GM19397 (cell line): ENCODE measurements around the gene FGF18.

ENCODE experiments used
- ATAC-seq: cut with Tn5 transposase; IDR thresholded peaks from one replicate; pipeline ENCODE4 v1.9.1; 2021; ENCODE audit warnings: mild to moderate bottlenecking, moderate library complexity; ENCODE audit not compliant: unreplicated experiment

The FGF18 gene

DNA sequence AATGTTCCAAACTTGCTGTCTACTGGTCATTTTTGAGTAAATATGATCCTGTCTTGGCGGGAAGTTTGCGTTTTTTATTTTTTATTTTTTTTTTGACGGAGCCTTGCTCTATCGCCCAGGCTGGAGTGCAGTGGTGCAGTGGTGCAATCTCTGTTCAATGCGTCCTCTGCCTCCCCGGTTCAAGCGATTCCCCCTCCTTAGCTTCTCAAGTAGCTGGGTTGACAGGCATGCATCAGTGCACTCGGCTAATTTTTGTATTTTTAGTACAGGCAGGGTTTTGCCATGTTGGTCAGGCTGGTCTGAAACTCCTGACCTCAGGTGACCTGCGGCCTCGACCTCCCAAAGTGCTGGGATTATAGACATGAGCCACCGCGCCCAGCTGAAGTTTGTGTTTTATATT, 45.4 kb downstream of the FGF18 start:
- no peak for ATAC-seq

- ATAC-seq = no peak
These were observed 47.7 kb downstream of the FGF18 start for GRCh38 chr5:171467107-171467506.

DNA sequence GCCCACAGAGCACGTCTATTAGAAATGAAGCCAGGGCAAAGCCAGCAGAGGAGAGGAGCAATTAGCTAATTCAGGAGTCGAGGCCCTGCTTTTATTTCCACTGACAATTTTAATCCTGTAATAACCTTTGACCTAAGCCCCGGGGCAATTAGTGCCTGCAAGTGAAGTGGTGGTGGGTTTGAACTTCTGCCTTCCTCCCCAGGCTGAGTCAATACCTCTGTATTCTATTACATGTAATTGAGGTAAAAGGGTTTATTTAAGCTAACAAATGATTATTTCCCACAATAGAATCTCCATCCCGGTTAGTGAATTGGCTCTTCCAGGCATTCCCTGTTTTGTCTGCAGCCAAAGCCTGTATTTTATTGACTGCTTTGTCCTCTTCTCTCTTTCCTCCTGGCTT, 49.9 kb downstream of the FGF18 start:
- ATAC-seq = no peak

- no peak for ATAC-seq
These were observed 51.0 kb downstream of the FGF18 start for GRCh38 chr5:171470420-171470819.

DNA sequence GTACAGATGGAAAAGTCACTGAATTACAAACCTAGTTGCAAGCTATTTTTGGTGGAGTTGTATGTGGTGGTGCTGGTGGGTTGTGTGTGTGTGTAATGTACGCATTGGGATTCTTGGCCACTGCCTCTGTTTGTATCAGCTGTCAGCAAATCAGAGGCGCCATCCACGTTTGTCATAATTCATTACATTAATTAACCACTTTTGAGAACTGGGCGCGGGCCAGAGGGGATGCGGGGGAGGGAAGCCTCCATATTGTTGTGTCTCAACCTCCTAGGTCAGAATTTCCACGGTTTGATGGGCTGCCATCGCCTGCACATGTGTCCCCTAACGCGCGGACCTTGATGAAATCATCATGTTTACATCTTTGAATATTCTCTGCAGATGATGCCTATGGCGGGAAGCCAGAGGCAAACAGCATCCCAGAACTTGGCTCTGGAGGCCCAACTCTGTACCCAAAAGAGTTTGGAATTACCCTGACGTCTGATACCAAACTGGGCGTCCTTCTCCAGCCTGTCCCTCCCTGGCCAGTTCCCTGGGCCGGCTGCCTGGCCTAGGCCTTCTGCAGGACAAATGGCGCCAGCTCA, 54.9 kb downstream of the FGF18 start:
- ATAC-seq = no peak

DNA sequence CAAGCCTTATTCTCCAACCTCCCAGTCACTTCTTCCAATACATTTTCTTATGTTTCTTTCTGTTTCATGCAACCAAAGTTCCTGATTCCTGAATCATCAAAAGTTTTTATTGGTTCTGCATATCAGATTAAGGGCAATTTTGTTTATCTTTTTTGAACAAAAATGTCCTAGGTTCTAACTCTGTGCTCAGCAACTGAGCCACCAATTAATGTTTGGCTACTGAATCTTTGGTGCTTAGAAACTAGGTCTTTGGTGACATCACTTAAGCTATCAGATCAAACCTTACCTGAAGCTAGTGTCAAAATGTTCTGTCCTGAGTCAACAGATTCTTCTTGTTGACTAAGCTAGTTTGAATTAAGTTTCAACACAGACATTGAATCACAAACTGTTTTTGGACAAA, 56.1 kb downstream of the FGF18 start:
- ATAC-seq = no peak

DNA sequence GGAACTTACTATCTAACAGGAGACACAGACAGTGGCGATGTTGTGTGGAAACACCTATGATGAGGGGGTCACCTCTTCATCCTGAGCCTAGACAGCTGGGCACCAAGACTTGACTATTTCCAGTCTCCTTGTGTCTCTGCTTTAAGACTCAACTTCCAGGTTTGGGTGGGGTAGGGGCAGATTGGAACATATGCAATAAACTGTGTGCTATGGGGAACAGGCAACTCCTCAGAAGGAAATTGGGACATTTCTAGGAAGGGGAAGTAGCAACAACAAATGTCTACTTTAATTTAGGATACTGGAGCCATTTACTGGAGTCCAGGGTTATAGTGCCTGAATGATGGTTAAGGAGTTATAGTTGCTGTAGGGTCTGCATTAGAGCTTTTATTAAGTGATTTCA, 57.3 kb downstream of the FGF18 start:
- no peak for ATAC-seq

- no peak for ATAC-seq
These were observed 57.7 kb downstream of the FGF18 start for GRCh38 chr5:171477101-171477500.

DNA sequence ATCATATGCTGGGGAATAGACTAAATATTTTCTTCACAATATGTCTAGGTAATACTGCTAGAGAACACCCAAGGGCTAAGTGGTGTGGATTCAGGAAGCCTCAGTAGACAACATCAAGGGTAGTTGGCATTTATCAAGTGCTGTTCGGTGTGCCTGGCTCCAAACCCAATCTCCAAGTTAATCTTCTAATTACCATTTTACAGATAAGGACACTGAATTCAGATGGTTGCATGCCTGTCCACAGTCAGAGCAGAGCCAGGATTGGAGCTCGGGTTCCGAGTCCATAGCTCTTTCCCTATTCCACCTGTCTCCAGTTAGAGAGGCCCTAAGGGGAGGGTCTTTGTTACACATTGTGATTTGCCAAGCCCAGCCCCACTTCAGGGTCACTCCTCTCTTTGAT, 58.2 kb downstream of the FGF18 start:
- ATAC-seq = no peak

GRCh38 chr5:171478946-171479775, 59.7 kb downstream of the FGF18 start:
- no peak for ATAC-seq

- ATAC-seq = no peak
These were observed 60.3 kb downstream of the FGF18 start for GRCh38 chr5:171479776-171480125.

DNA sequence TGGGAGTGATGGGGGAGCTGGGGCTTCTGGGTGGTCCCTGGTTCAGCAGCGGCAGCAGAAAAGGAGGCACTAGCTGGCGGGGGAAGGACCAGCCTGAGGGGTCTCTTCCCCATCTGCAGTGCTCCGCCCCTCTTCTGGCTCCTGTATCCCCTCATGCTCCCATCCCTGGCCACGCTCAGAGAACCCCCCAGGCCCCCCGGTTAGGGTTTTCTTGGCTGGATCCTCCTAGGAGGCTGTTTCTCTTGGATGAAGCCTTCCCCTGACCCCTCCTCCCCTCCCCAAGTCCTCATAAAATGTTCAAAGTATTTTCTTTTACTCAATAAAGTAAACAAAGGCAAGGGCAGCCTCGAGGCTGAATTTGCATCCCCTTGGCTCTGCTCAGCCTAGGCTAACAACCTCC, 60.8 kb downstream of the FGF18 start:
- ATAC-seq = no peak

- ATAC-seq = no peak
These were observed 62.4 kb downstream of the FGF18 start for GRCh38 chr5:171481571-171482433.

- no peak for ATAC-seq
These were observed 62.9 kb downstream of the FGF18 start for GRCh38 chr5:171482434-171482730.

DNA sequence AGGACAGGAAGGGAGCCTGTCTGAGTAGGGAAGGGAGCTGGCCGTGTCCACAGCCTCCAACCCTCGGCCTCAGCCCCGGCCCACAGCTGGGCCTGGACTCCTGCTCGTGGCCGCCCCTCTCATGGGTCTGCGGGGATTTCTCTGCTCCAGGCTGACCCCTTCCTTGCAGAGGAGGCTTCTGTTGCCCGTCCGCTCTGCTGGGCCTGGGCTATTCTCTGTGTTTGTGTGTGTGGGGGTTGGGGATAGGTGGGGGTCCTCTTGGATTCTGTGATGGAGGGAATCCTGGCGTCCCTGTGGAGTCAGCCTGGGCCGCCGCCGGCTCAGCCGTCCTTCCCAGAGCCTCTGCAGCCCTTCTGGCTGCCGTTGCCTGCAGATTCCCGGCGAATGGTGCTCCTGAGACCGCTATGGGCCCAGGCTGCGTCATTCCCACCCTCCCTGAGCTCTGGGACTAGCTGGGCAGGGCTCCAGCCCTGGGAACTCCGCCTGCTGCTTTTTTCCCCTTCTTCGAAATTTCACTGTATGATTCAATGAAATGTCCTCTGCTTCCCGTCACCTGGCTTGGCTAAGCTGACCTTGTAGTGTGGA, 64.2 kb downstream of the FGF18 start:
- ATAC-seq = no peak

GRCh38 chr5:171484460-171484899, 65.0 kb downstream of the FGF18 start:
- no peak for ATAC-seq

DNA sequence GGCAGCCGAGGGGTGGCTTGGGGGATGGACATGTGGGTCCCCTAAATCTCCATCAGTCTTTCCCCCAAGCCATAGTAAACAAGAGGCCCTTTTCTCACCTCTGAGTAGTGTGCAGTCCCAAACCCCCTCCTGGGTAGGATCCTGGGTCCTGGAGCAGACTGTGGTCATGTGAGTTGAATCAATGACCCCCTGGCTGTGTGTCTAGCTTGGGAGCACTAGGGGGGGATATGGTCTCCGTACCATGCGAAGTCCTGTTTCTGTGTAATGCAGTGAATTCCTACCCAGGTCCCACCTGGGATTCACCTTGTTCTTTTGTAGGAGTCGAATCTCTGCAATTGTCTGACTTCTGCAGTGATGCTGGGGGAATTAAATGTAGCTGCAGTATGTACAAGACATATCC, 66.2 kb downstream of the FGF18 start:
- ATAC-seq = no peak

DNA sequence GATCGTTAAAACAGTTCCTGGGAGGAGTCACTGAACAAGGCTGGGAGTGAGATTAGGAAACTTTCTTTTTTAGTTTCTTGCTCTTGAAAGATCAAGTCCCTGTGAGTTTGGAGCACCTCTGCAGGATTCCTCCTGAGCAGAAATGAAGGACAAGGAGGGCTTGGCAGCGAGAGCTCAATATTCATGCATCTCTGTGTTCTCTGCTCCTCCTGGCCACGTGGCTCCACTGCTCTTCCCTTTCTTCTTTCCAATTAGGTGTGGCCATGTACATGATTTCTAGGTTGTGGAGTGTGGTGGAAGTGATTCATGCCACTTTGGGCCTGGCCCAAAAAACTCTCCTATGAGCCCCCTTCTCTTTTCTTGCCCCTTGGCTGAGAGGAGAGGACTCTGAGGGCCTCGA, 67.2 kb downstream of the FGF18 start:
- ATAC-seq = no peak

DNA sequence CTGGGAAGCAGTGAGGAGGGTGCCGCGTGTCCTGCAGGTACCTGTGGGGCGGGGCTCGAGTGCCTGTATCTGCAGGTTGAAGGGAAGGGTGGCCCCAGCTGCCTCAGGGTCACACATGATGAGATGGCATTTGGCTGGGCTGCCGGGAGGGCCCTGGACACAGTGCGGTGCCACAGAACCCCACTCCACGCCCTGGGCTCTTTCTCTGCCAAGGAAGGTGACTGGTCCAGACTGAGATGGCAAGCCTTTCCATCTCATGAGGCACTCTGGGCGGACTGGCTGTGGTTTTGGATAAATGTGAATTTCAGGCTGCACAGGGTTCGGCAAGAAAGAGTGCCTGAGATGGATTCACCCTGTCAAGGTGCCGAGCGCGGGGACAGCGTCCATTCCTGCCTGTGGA, 69.4 kb downstream of the FGF18 start:
- ATAC-seq = no peak

- ATAC-seq = no peak
These were observed 73.3 kb downstream of the FGF18 start for GRCh38 chr5:171492781-171493180.

GRCh38 chr5:171493646-171494393, 74.4 kb downstream of the FGF18 start:
- no peak for ATAC-seq
